Transverse colon (tissue), 4 donors: Measurements from ENCODE around the gene RAB3A. TPM values are rescaled to one million over a fixed set of nuclear protein-coding genes. Genes with fewer than 3 reads are reported as not detected.

Experiments used
- DNase-seq: peaks from one replicate; pipeline ENCODE4 v3.0.0-alpha.2; 2019
- H3K27ac ChIP-seq, 4 donors: fragments of 200-600 bp; sonication (generic); 2 replicates each; pipeline ENCODE4 v1.5.1; 2016 to 2018; ENCODE audit warnings: inconsistent platforms in 4 of 4
- H3K27me3 ChIP-seq: fragments of 200-600 bp; sonication (generic); 2 replicates; pipeline ENCODE4 v1.5.1; 2017; ENCODE audit warnings: inconsistent platforms
- H3K36me3 ChIP-seq, 4 donors: fragments of 200-600 bp; sonication (generic); 2 replicates each; pipeline ENCODE4 v1.5.1; 2017 to 2019; ENCODE audit warnings: inconsistent platforms in 4 of 4
- H3K4me1 ChIP-seq, 4 donors: fragments of 200-600 bp; sonication (generic); 2 replicates each; pipeline ENCODE4 v1.5.1; 2017 to 2020; ENCODE audit warnings: inconsistent platforms in 4 of 4
- H3K4me3 ChIP-seq, 4 donors: fragments of 200-600 bp; sonication (generic); 1 replicate in 1 of 4; 2 replicates in 3 of 4; pipeline versions ENCODE4 v1.5.1 to v1.6.1; 2017 to 2019; ENCODE audit warnings: inconsistent platforms in 4 of 4
- H3K9me3 ChIP-seq, 2 donors: fragments of 200-600 bp; sonication (generic); 2 replicates each; pipeline ENCODE4 v1.5.1; 2017 to 2019; ENCODE audit warnings: inconsistent platforms in 2 of 2
- CTCF ChIP-seq, 5 experiments: fragments of 200-600 bp in 3 of 5; fragments of 450-650 bp in 2 of 5; sonication (generic) in 3 of 5; IDR thresholded peaks; 1 replicate in 2 of 5; 2 replicates in 3 of 5; pipeline ENCODE4 v1.5.1; 2016 to 2017; ENCODE audit warnings: antibody characterized with exemption in 5 of 5, inconsistent platforms in 3 of 5, mild to moderate bottlenecking in 2 of 5, moderate library complexity in 1 of 5
- EP300 ChIP-seq: sonication (generic); formaldehyde crosslinking; IDR thresholded peaks from one replicate; pipeline ENCODE4 v1.6.1; 2017; ENCODE audit warnings: antibody characterized with exemption, low read depth
- POLR2A ChIP-seq: fragments of 450-650 bp; IDR thresholded peaks from one replicate; pipeline ENCODE4 v1.6.1; 2016; ENCODE audit warnings: antibody characterized with exemption, mild to moderate bottlenecking, moderate library complexity
- POLR2AphosphoS5 ChIP-seq, 3 donors: sonication (generic); formaldehyde crosslinking; IDR thresholded peaks; one replicate each; pipeline ENCODE4 v1.6.1; 2016; ENCODE audit warnings: antibody characterized with exemption in 3 of 3
- WGBS, 2 donors: methylation state at CpG; one replicate each; pipeline ENCODE4 v1.1.5; 2018; ENCODE audit warnings: low coverage in 1 of 2; 5-methylcytosine and 5-hydroxymethylcytosine counted together
- in situ Hi-C, 4 donors: fragments of 200-750 bp; cut with MboI; loops; one replicate each; pipeline versions ENCODE4 v1.15.0 to v1.15.1; 2017; ENCODE audit warnings: low sequenced_read_pairs in 3 of 4, low pct_ligation_motif_present in 1 of 4, low pct_unique_long_range_greater_than_20kb in 1 of 4
- intact Hi-C: fragments of 100-400 bp; cut with DNase I; formaldehyde crosslinking; loops from one replicate; pipeline ENCODE4 v1.15.1; 2023; ENCODE audit warnings: low total_unique reads
- total RNA-seq, 4 donors: library from RNA; depleted of rRNA; stranded (reverse); fragments of >200 nt; gene quantifications; one replicate each; pipeline ENCODE4 v1.1.0, GENCODE V29; 2016

Gene RAB3A
- total RNA-seq, 4 donors from 2014 or later: 2.2 to 8.6 (median 3.8) TPM; not detected in 1

- Histone ChIP-seq H3K27ac (no peak overlapping the region), H3K9me3 (peaks cover 4 to 7% of the 10 kb centered on the region in 2 donors), H3K36me3 (no peaks in the 10 kb centered on the region), H3K4me3 (no peak overlapping the region), H3K27me3 (peaks cover 64% of the 10 kb centered on the region), H3K4me1 (peaks cover 0 to 3% (median 0%) of the 10 kb centered on the region in 4 donors)
- 49% methylated on average over 6 of the region's 6 CpGs; no CpG with 5 or more reads in 1 of the 2 donors for WGBS, 2 donors
- in situ Hi-C loops (no loop called here), intact Hi-C loops (no loop called here)
- DNase-seq: no peak
- TF ChIP-seq POLR2A (no peak), EP300 (no peak), POLR2AphosphoS5 (IDR thresholded peaks at IDR 0.05) (no peak), CTCF (IDR thresholded peaks at IDR 0.05) (no peak)
Observed at GRCh38 chr19:18234194-18234593, 30.4 kb upstream of the RAB3A start.

GRCh38 chr19:18233224-18233825 lies 29.5 kb upstream of the RAB3A start:
- 32% methylated on average over 37 of the region's 37 CpGs; no CpG with 5 or more reads in 1 of the 2 donors for WGBS, 2 donors
- Histone ChIP-seq H3K27me3 (peaks cover 69% of the 10 kb centered on the region), H3K4me1 (peaks cover 0 to 3% (median 0%) of the 10 kb centered on the region in 4 donors), H3K27ac (no peak overlapping the region), H3K9me3 (peaks cover 4 to 7% of the 10 kb centered on the region in 2 donors), H3K4me3 (no peak overlapping the region), H3K36me3 (no peaks in the 10 kb centered on the region)
- intact Hi-C loops: no loop called here
- in situ Hi-C loops: no loop called here
- TF ChIP-seq POLR2A (no peak), CTCF (IDR thresholded peaks at IDR 0.05) (no peak), POLR2AphosphoS5 (IDR thresholded peaks at IDR 0.05) (no peak)
- peak; percentile 38 for DNase-seq

GRCh38 chr19:18232540-18233223 lies 28.8 kb upstream of the RAB3A start:
- H3K36me3 ChIP-seq: no peaks in the 10 kb centered on the region
- no peak for TF ChIP-seq POLR2AphosphoS5 (IDR thresholded peaks at IDR 0.05)
- TF ChIP-seq POLR2A: no peak
- no peak for TF ChIP-seq CTCF (IDR thresholded peaks at IDR 0.05)
- no peak for TF ChIP-seq EP300
- H3K27ac ChIP-seq: no peak overlapping the region
- H3K4me3 ChIP-seq: no peak overlapping the region
- in situ Hi-C loops: no loop called here
- H3K9me3 ChIP-seq: peaks cover 4 to 7% of the 10 kb centered on the region in 2 donors
- 9 to 20% methylated on average over 1 to 46 of the region's 46 CpGs for WGBS, 2 donors
- peaks cover 0 to 3% (median 0%) of the 10 kb centered on the region in 4 donors for H3K4me1 ChIP-seq
- H3K27me3 ChIP-seq: peaks cover 75% of the 10 kb centered on the region
- intact Hi-C loops: no loop called here
- DNase-seq: no peak

GRCh38 chr19:18231775-18232174 lies 27.9 kb upstream of the RAB3A start:
- 35 to 50% methylated on average over 2 to 4 of the region's 4 CpGs for WGBS, 2 donors

More at GRCh38 chr19:18231775-18232174, 27.9 kb upstream of the RAB3A start:
- Histone ChIP-seq H3K36me3 (no peaks in the 10 kb centered on the region), H3K27ac (no peak overlapping the region), H3K27me3 (peaks cover 84% of the 10 kb centered on the region), H3K4me1 (peaks cover 0 to 3% (median 0%) of the 10 kb centered on the region in 4 donors), H3K4me3 (no peak overlapping the region), H3K9me3 (peaks cover 4 to 7% of the 10 kb centered on the region in 2 donors)
- in situ Hi-C loops: no loop called here
- intact Hi-C loops: no loop called here
- no peak for DNase-seq
- TF ChIP-seq POLR2AphosphoS5 (IDR thresholded peaks at IDR 0.05) (no peak), EP300 (no peak), CTCF (IDR thresholded peaks at IDR 0.05) (no peak), POLR2A (no peak)
